IPS DF 6.9 (cell line): ENCODE measurements around the gene LYPD6B.
"Not testable (repeated sequence)": the region's sequence is repeated elsewhere in the genome, so short reads cannot be mapped to it uniquely, and the experiment has no call there.

Experiments used
- DNase-seq: peaks from one replicate; pipeline ENCODE4 v3.0.0-alpha.2; 2013; ENCODE audit warnings: low read depth, low spot score
- H3K27ac ChIP-seq: one replicate; pipeline ENCODE4 v1.5.1; 2013; ENCODE audit warnings: low read length, control low read depth
- H3K27me3 ChIP-seq: 2 replicates; pipeline ENCODE4 v1.6.1; 2013; ENCODE audit warnings: mild to moderate bottlenecking, low read length; ENCODE audit not compliant: control insufficient read depth, insufficient read depth
- H3K36me3 ChIP-seq: 2 replicates; pipeline ENCODE4 v1.6.1; 2013; ENCODE audit warnings: low read length; ENCODE audit not compliant: control insufficient read depth, insufficient read depth
- H3K4me1 ChIP-seq: 2 replicates; pipeline ENCODE4 v1.6.1; 2013; ENCODE audit warnings: low read length; ENCODE audit not compliant: control insufficient read depth, insufficient read depth
- H3K4me3 ChIP-seq: 2 replicates; pipeline ENCODE4 v1.5.1; 2013; ENCODE audit warnings: mild to moderate bottlenecking, low read length
- H3K9me3 ChIP-seq: 2 replicates; pipeline ENCODE4 v1.6.1; 2013; ENCODE audit warnings: low read length, inconsistent platforms; ENCODE audit not compliant: control insufficient read depth, insufficient read depth
- WGBS: extraction: QIAGEN DNeasy Blood & Tissue Kit; methylation state at CpG from one replicate; pipeline ENCODE4 v1.1.7; 2013; ENCODE audit warnings: mixed read lengths, missing lambda C conversion rate; ENCODE audit not compliant: insufficient read length, insufficient coverage; 5-methylcytosine and 5-hydroxymethylcytosine counted together

Gene LYPD6B

GRCh38 chr2:149223472-149224095 lies 185.1 kb downstream of the LYPD6B start:
- Histone ChIP-seq H3K27me3 (no peaks in the 10 kb centered on the region), H3K36me3 (no peaks in the 10 kb centered on the region), H3K4me3 (no peak overlapping the region), H3K4me1 (peaks cover 6% of the 10 kb centered on the region), H3K27ac (no peak overlapping the region), H3K9me3 (no peaks in the 10 kb centered on the region; the same call in 1 of the 2 replicates)
- no CpG with 5 or more reads among the region's 2 CpGs for WGBS
- DNase-seq: peak; percentile 11

GRCh38 chr2:149224543-149224942 lies 186.0 kb downstream of the LYPD6B start:
- no peak overlapping the region for H3K27ac ChIP-seq
- WGBS: 100% methylated on average over 1 of the region's 5 CpGs
- H3K4me1 ChIP-seq: peaks cover 6% of the 10 kb centered on the region
- no peaks in the 10 kb centered on the region for H3K9me3 ChIP-seq
- H3K27me3 ChIP-seq: no peaks in the 10 kb centered on the region
- no peak overlapping the region for H3K4me3 ChIP-seq
- no peak for DNase-seq
- no peaks in the 10 kb centered on the region for H3K36me3 ChIP-seq

GRCh38 chr2:149225446-149225845 lies 186.9 kb downstream of the LYPD6B start:
- H3K27ac ChIP-seq: no peak overlapping the region

GRCh38 chr2:149226790-149227189 lies 188.3 kb downstream of the LYPD6B start:
- Histone ChIP-seq H3K4me3 (no peak overlapping the region), H3K27me3 (no peaks in the 10 kb centered on the region), H3K36me3 (no peaks in the 10 kb centered on the region), H3K27ac (no peak overlapping the region), H3K4me1 (peaks cover 6% of the 10 kb centered on the region), H3K9me3 (no peaks in the 10 kb centered on the region)
- DNase-seq: no peak
- WGBS: no CpG with 5 or more reads among the region's 6 CpGs

More at GRCh38 chr2:149225446-149225845, 186.9 kb downstream of the LYPD6B start:
- Histone ChIP-seq H3K4me1 (peaks cover 6% of the 10 kb centered on the region), H3K27me3 (no peaks in the 10 kb centered on the region), H3K36me3 (no peaks in the 10 kb centered on the region), H3K9me3 (no peaks in the 10 kb centered on the region), H3K4me3 (no peak overlapping the region)
- WGBS: no CpG with 5 or more reads among the region's 2 CpGs
- no peak for DNase-seq

- DNase-seq: no peak
- Histone ChIP-seq H3K4me3 (no peak overlapping the region), H3K9me3 (no peaks in the 10 kb centered on the region), H3K36me3 (no peaks in the 10 kb centered on the region), H3K27ac (no peak overlapping the region), H3K4me1 (no peaks in the 10 kb centered on the region), H3K27me3 (no peaks in the 10 kb centered on the region; the same call in 1 of the 2 replicates)
- 100% methylated on average over 1 of the region's 3 CpGs for WGBS
Observed at GRCh38 chr2:149235816-149236375, 197.4 kb downstream of the LYPD6B start.

GRCh38 chr2:149236410-149236809 lies 197.9 kb downstream of the LYPD6B start:
- H3K4me3 ChIP-seq: no peak overlapping the region
- H3K27ac ChIP-seq: no peak overlapping the region
- no peaks in the 10 kb centered on the region for H3K4me1 ChIP-seq
- DNase-seq: no peak
- no peaks in the 10 kb centered on the region; the same call in 1 of the 2 replicates for H3K27me3 ChIP-seq
- no CpG with 5 or more reads among the region's 2 CpGs for WGBS
- no peaks in the 10 kb centered on the region for H3K9me3 ChIP-seq
- H3K36me3 ChIP-seq: no peaks in the 10 kb centered on the region

GRCh38 chr2:149246186-149246585 lies 207.7 kb downstream of the LYPD6B start:
- no peak overlapping the region for H3K27ac ChIP-seq
- H3K36me3 ChIP-seq: no peaks in the 10 kb centered on the region
- no peak overlapping the region for H3K4me3 ChIP-seq
- WGBS: no CpG with 5 or more reads among the region's 3 CpGs
- H3K4me1 ChIP-seq: no peaks in the 10 kb centered on the region
- no peaks in the 10 kb centered on the region for H3K27me3 ChIP-seq
- no peaks in the 10 kb centered on the region for H3K9me3 ChIP-seq
- no peak for DNase-seq

- WGBS: no CpG with 5 or more reads among the region's 3 CpGs
- not testable (repeated sequence) for H3K27ac ChIP-seq, H3K4me1 ChIP-seq, H3K9me3 ChIP-seq, H3K27me3 ChIP-seq, H3K36me3 ChIP-seq, DNase-seq, H3K4me3 ChIP-seq
Observed at GRCh38 chr2:149251436-149251835, 212.9 kb downstream of the LYPD6B start.

GRCh38 chr2:149256877-149257276 lies 218.4 kb downstream of the LYPD6B start:
- not testable (repeated sequence) for H3K27ac ChIP-seq, H3K4me3 ChIP-seq, DNase-seq, H3K4me1 ChIP-seq, H3K9me3 ChIP-seq, H3K36me3 ChIP-seq, H3K27me3 ChIP-seq
- WGBS: no CpG with 5 or more reads among the region's 3 CpGs

GRCh38 chr2:149258531-149258930 lies 220.0 kb downstream of the LYPD6B start:
- Histone ChIP-seq H3K4me1 (no peaks in the 10 kb centered on the region), H3K36me3 (no peaks in the 10 kb centered on the region), H3K4me3 (no peak overlapping the region), H3K27me3 (no peaks in the 10 kb centered on the region), H3K9me3 (no peaks in the 10 kb centered on the region), H3K27ac (no peak overlapping the region)
- no peak for DNase-seq

- Histone ChIP-seq H3K9me3 (no peaks in the 10 kb centered on the region), H3K27ac (no peak overlapping the region), H3K27me3 (no peaks in the 10 kb centered on the region), H3K36me3 (no peaks in the 10 kb centered on the region), H3K4me3 (no peak overlapping the region), H3K4me1 (no peaks in the 10 kb centered on the region)
- WGBS: no CpG with 5 or more reads among the region's 4 CpGs
- no peak for DNase-seq
Observed at GRCh38 chr2:149259136-149259535, 220.6 kb downstream of the LYPD6B start.
